MG63 (cell line): Measurements from ENCODE around the gene CLEC16A. TPM values are rescaled to one million over a fixed set of nuclear protein-coding genes. Genes with fewer than 3 reads are reported as not detected.

ENCODE experiments used
- DNase-seq: peaks from one replicate; pipeline ENCODE4 v3.0.0-alpha.2; 2020
- H3K27me3 ChIP-seq: fragments of 250-450 bp; sonication (Bioruptor Pico); 2 replicates; pipeline ENCODE4 v1.5.1; 2020; ENCODE audit warnings: mild to moderate bottlenecking, moderate library complexity
- H3K36me3 ChIP-seq: fragments of 250-450 bp; sonication (Bioruptor Pico); 2 replicates; pipeline ENCODE4 v1.5.1; 2020; ENCODE audit warnings: mild to moderate bottlenecking, moderate library complexity
- H3K4me3 ChIP-seq: fragments of 250-450 bp; sonication (Bioruptor Pico); 2 replicates; pipeline ENCODE4 v1.5.1; 2020; ENCODE audit warnings: mild to moderate bottlenecking, moderate library complexity
- H3K9me3 ChIP-seq: fragments of 250-450 bp; sonication (Bioruptor Pico); 2 replicates; pipeline ENCODE4 v1.5.1; 2020; ENCODE audit warnings: mild to moderate bottlenecking, moderate library complexity
- total RNA-seq: library from RNA; depleted of rRNA; stranded (reverse); fragments of >200 nt; shearing (Covaris generic); gene quantifications from 2 replicates; pipeline ENCODE4 v1.2.3, GENCODE V29; 2014; ENCODE audit warnings: low replicate concordance

Gene CLEC16A
- total RNA-seq, 1 experiment from 2014 or later = 11.5 TPM

GRCh38 chr16:11183951-11184350, 239.6 kb downstream of the CLEC16A start:
- H3K27me3 ChIP-seq = no peaks in the 10 kb centered on the region
- DNase-seq = no peak
- H3K9me3 ChIP-seq = no peaks in the 10 kb centered on the region
- no peak overlapping the region for H3K4me3 ChIP-seq
- no peaks in the 10 kb centered on the region; the same call in none of the 2 replicates for H3K36me3 ChIP-seq

GRCh38 chr16:11187522-11188023, 243.2 kb downstream of the CLEC16A start:
- H3K36me3 ChIP-seq = no peaks in the 10 kb centered on the region; the same call in 1 of the 2 replicates
- H3K4me3 ChIP-seq = no peak overlapping the region
- no peaks in the 10 kb centered on the region for H3K9me3 ChIP-seq
- H3K27me3 ChIP-seq = no peaks in the 10 kb centered on the region
- no peak for DNase-seq

- no peaks in the 10 kb centered on the region for H3K36me3 ChIP-seq
- no peaks in the 10 kb centered on the region for H3K27me3 ChIP-seq
- H3K9me3 ChIP-seq = no peaks in the 10 kb centered on the region
- DNase-seq = no peak
- no peak overlapping the region for H3K4me3 ChIP-seq
These were observed 244.7 kb downstream of the CLEC16A start for GRCh38 chr16:11188801-11189740.

DNA sequence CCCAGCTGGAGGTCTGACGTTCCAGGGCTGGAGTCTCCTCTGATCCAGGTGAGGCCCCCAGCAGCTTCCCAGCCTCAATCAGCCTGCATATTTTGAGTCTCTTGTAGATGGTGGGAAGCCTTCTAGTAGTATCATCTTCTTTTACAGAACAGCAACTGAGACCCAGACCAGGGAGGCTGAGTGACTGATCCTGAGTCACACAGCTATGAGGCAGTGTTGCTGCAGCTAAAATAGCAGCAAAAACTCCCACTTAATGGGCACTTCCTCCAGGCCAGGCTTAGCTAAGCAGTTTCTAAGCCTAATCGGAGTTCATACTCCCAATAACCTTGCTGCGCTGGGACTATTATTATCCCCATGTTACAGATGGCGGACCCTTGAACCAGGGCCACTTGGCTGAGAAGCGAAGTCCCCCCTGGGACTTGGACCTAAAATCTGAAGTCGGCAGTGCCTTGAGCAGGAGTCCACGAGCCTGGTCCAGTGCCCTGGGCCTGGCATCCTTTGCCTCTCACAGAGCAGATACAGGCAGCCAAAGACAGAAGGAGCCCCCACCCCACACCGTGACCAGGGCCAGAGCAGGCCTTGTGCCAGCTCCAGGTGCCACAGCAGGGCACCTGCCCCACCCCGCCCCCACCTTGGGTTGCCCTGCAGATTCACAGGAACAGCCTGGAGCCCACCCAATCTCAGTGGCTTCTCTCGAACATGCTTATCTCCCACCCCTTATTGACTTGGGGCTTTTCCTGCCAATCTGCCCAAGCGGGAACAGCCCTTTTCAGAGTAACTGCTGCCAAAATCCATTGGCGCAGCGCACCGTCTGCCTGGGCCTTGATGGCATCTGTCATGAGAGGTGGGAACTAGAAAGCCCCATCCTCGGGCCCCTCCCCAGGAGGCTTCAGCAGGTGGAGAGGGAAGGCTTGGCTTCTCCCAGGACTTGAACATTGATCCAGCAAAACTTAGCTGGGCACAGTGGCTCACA, 246.5 kb downstream of the CLEC16A start:
- DNase-seq = peak; percentile 31
- H3K4me3 ChIP-seq = no peak overlapping the region
- H3K27me3 ChIP-seq = no peaks in the 10 kb centered on the region
- H3K9me3 ChIP-seq = peaks cover 1% of the 10 kb centered on the region; the same call in 1 of the 2 replicates
- H3K36me3 ChIP-seq = no peaks in the 10 kb centered on the region

- no peak for DNase-seq
These were observed 247.3 kb downstream of the CLEC16A start for GRCh38 chr16:11191665-11192064.

DNA sequence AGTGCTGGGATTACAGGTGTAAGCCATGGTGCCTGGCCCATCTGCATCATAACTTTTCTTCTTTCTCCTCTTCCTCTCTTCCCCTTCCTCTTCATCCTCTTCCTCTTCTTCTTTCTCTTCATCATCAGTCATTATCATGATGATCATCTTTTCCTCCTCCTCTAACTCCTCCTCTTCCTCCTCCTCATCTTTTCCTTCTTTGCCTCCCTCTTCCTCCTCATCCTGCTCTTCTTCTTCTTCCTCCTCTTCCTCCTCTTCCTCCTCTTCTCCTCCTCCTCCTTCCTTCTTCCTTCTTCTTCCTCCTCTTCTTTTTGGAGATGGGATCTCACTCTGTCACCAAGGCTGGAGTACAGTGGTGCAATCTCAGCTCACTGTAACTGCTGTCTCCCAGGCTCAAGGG, 249.1 kb downstream of the CLEC16A start:
- Histone ChIP-seq H3K36me3 (no peaks in the 10 kb centered on the region), H3K4me3 (no peak overlapping the region), H3K27me3 (no peaks in the 10 kb centered on the region), H3K9me3 (peaks cover 6% of the 10 kb centered on the region; the same call in 1 of the 2 replicates)
- no peak for DNase-seq

More at GRCh38 chr16:11191665-11192064, 247.3 kb downstream of the CLEC16A start:
- no peaks in the 10 kb centered on the region for H3K36me3 ChIP-seq
- no peaks in the 10 kb centered on the region for H3K27me3 ChIP-seq
- H3K4me3 ChIP-seq = no peak overlapping the region
- peaks cover 6% of the 10 kb centered on the region; the same call in 1 of the 2 replicates for H3K9me3 ChIP-seq

GRCh38 chr16:11194913-11195312, 250.5 kb downstream of the CLEC16A start:
- no peaks in the 10 kb centered on the region for H3K27me3 ChIP-seq
- no peak for DNase-seq
- no peaks in the 10 kb centered on the region for H3K36me3 ChIP-seq
- H3K9me3 ChIP-seq = peaks cover 6% of the 10 kb centered on the region; the same call in 1 of the 2 replicates
- no peak overlapping the region for H3K4me3 ChIP-seq

GRCh38 chr16:11196286-11196828, 252.0 kb downstream of the CLEC16A start:
- no peaks in the 10 kb centered on the region for H3K36me3 ChIP-seq
- H3K9me3 ChIP-seq = peaks cover 6% of the 10 kb centered on the region; the same call in 1 of the 2 replicates
- no peak for DNase-seq
- H3K4me3 ChIP-seq = no peak overlapping the region
- H3K27me3 ChIP-seq = no peaks in the 10 kb centered on the region

DNA sequence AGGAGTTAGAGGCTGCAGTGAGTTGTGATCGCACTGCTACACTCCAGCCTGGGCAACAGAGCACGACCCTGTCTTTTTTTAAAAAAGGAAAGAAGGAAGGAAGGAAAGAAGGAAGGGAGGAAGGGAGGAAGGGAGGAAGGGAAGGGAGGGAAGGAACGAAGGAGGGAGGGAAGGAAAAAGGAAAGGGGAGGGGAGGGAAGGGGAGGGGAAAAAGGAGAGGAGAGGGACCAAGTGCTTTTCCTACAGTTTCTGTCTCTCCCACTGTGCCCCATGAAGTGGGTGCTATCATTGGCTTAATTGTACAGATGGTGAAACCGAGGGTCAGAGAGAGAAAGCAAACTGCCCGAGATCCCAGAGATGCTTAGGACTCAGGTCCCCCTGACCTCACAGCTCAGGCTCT, 254.0 kb downstream of the CLEC16A start:
- peaks cover 6% of the 10 kb centered on the region; the same call in 1 of the 2 replicates for H3K9me3 ChIP-seq
- H3K27me3 ChIP-seq = no peaks in the 10 kb centered on the region
- H3K4me3 ChIP-seq = no peak overlapping the region
- no peaks in the 10 kb centered on the region for H3K36me3 ChIP-seq
- DNase-seq = no peak

DNA sequence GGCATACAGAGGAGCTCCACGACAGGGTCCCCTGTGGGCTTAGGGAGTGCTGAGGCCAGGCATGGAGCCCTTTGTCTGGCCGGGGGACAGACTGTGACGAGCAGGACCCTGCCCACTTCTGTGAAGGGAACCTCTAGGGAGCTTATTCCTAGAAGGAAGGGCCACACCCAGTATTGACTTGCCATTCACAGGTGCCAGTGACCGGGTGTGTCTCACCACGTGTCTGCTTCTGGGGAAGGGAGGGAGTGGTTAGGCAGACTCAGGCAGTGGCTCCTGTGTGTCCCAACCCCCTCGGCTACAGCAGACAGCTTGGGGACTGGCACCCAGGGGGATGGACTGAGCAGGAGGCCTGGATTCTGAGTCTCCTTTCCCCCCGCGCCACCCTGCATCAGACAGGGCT, 254.5 kb downstream of the CLEC16A start:
- Histone ChIP-seq H3K36me3 (no peaks in the 10 kb centered on the region), H3K9me3 (peaks cover 6% of the 10 kb centered on the region; the same call in 1 of the 2 replicates), H3K27me3 (no peaks in the 10 kb centered on the region), H3K4me3 (no peak overlapping the region)
- no peak for DNase-seq

- no peak overlapping the region for H3K4me3 ChIP-seq
- peaks cover 6% of the 10 kb centered on the region; the same call in 1 of the 2 replicates for H3K9me3 ChIP-seq
- DNase-seq = no peak
These were observed 256.2 kb downstream of the CLEC16A start for GRCh38 chr16:11200592-11200991.

GRCh38 chr16:11201498-11202259, 257.3 kb downstream of the CLEC16A start:
- Histone ChIP-seq H3K4me3 (no peak overlapping the region), H3K9me3 (no peaks in the 10 kb centered on the region), H3K36me3 (no peaks in the 10 kb centered on the region), H3K27me3 (no peaks in the 10 kb centered on the region)
- DNase-seq = peak; percentile 95

More at GRCh38 chr16:11200592-11200991, 256.2 kb downstream of the CLEC16A start:
- Histone ChIP-seq H3K27me3 (no peaks in the 10 kb centered on the region), H3K36me3 (no peaks in the 10 kb centered on the region)

- Histone ChIP-seq H3K27me3 (no peaks in the 10 kb centered on the region), H3K9me3 (peaks cover under 1% of the 10 kb centered on the region), H3K4me3 (no peak overlapping the region), H3K36me3 (no peaks in the 10 kb centered on the region)
- no peak for DNase-seq
These were observed 258.1 kb downstream of the CLEC16A start for GRCh38 chr16:11202260-11203091.

- no peak for DNase-seq
- H3K9me3 ChIP-seq = peaks cover 4% of the 10 kb centered on the region
- no peaks in the 10 kb centered on the region for H3K36me3 ChIP-seq
- no peaks in the 10 kb centered on the region for H3K27me3 ChIP-seq
- no peak overlapping the region for H3K4me3 ChIP-seq
These were observed 258.8 kb downstream of the CLEC16A start for GRCh38 chr16:11203111-11203623.
